ENCODE measurements around the gene CYBA.

CYBA gene

DNA sequence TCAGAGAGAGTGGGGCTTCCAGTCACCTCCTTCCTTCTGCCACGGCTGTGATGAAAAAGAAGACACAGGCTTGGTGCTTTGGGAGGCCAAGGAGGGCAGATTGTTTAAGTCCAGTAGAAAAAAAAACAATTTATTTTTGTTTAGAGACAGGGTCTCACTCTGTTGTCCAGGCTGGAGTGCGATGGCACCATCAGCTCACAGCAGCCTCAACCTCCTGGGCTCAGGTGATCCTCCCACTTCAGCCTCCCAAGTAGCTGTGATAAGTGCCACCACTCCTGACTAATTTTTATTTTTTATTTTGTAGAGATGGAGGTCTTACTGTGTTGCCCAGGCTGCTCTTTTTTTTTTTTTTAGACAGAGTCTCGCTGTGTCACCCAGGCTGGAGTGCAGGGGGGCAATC, 14.7 kb upstream of the CYBA start:
- TF ChIP-seq, protein P1, sequence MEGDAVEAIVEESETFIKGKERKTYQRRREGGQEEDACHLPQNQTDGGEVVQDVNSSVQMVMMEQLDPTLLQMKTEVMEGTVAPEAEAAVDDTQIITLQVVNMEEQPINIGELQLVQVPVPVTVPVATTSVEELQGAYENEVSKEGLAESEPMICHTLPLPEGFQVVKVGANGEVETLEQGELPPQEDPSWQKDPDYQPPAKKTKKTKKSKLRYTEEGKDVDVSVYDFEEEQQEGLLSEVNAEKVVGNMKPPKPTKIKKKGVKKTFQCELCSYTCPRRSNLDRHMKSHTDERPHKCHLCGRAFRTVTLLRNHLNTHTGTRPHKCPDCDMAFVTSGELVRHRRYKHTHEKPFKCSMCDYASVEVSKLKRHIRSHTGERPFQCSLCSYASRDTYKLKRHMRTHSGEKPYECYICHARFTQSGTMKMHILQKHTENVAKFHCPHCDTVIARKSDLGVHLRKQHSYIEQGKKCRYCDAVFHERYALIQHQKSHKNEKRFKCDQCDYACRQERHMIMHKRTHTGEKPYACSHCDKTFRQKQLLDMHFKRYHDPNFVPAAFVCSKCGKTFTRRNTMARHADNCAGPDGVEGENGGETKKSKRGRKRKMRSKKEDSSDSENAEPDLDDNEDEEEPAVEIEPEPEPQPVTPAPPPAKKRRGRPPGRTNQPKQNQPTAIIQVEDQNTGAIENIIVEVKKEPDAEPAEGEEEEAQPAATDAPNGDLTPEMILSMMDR (IDR thresholded peaks at IDR 0.05; ENCODE audit: low read length) = no peak
- TF ChIP-seq EZH2 (optimal IDR thresholded peaks at IDR 0.05; ENCODE audit: low read depth, low read length) (no peak), EZH2phosphoT487 (IDR thresholded peaks at IDR 0.05; ENCODE audit: low read length) (no peak)

DNA sequence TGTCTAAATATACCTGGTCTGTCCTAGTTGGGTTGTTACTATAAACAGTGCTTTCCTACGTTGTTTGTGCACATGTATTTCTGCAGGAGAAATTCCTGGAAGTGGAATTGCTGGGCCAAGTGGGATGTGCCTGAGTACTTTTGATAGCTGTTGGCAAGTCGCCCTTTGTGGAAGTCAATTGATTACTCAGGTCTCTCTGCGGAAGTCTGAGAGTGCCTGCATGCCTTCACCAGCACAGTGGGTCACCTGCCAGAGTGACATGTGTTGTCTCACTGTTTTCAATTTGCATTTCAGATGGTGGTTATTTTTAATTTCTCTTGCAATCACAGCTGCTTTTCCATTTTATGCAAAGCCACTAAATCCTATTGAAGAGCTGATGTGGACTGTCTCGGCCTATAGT, 14.3 kb upstream of the CYBA start:
- Histone ChIP-seq H2AFZ (ENCODE audit: low read length) (no peak overlapping the region), H3K9ac (ENCODE audit: low read length) (no peak overlapping the region), H3K9me2 (replicated peaks; ENCODE audit: insufficient read depth, low read length) (no peaks in the 10 kb centered on the region), H3K36me3 (replicated peaks; ENCODE audit: insufficient read depth, low read length) (no peaks in the 10 kb centered on the region), H3F3A (ENCODE audit: insufficient read depth, low read length) (no peaks in the 10 kb centered on the region), H3K27me3 (replicated peaks; ENCODE audit: insufficient read depth, low read length) (no peaks in the 10 kb centered on the region), H3K79me2 (ENCODE audit: low read length) (peaks cover 10% of the 10 kb centered on the region), H3K27ac (ENCODE audit: low read length) (no peak overlapping the region), H4K20me1 (ENCODE audit: insufficient read depth, low read length) (no peaks in the 10 kb centered on the region), H3K4me2 (ENCODE audit: low read depth, low read length) (no peak overlapping the region), H3K9me3 (replicated peaks; ENCODE audit: insufficient read depth, low read length) (no peaks in the 10 kb centered on the region), H3K4me1 (ENCODE audit: low read length) (no peaks in the 10 kb centered on the region), H3K4me3 (ENCODE audit: low read length) (no peak overlapping the region)
- no peak for DNase-seq
- TF ChIP-seq EZH2 (optimal IDR thresholded peaks at IDR 0.05; ENCODE audit: low read depth, low read length) (no peak), EZH2phosphoT487 (IDR thresholded peaks at IDR 0.05; ENCODE audit: low read length) (no peak)
- TF ChIP-seq, protein P1 (IDR thresholded peaks at IDR 0.05; ENCODE audit: low read length) = no peak

More for the DNA sequence above, 14.7 kb upstream of the CYBA start:
- no peak for DNase-seq
- no peaks in the 10 kb centered on the region for H3K4me1 ChIP-seq (ENCODE audit: low read length)
- no peak overlapping the region for H3K4me3 ChIP-seq (ENCODE audit: low read length)
- H3K27ac ChIP-seq (ENCODE audit: low read length) = no peak overlapping the region
- no peaks in the 10 kb centered on the region for H3K9me3 ChIP-seq (replicated peaks; ENCODE audit: insufficient read depth, low read length)
- H3F3A ChIP-seq (ENCODE audit: insufficient read depth, low read length) = no peaks in the 10 kb centered on the region
- no peak overlapping the region for H3K9ac ChIP-seq (ENCODE audit: low read length)
- no peaks in the 10 kb centered on the region for H4K20me1 ChIP-seq (ENCODE audit: insufficient read depth, low read length)
- no peak overlapping the region for H3K4me2 ChIP-seq (ENCODE audit: low read depth, low read length)
- H3K27me3 ChIP-seq (replicated peaks; ENCODE audit: insufficient read depth, low read length) = no peaks in the 10 kb centered on the region
- no peaks in the 10 kb centered on the region for H3K36me3 ChIP-seq (replicated peaks; ENCODE audit: insufficient read depth, low read length)
- H3K79me2 ChIP-seq (ENCODE audit: low read length) = peaks cover 10% of the 10 kb centered on the region
- no peaks in the 10 kb centered on the region for H3K9me2 ChIP-seq (replicated peaks; ENCODE audit: insufficient read depth, low read length)
- no peak overlapping the region for H2AFZ ChIP-seq (ENCODE audit: low read length)

DNA sequence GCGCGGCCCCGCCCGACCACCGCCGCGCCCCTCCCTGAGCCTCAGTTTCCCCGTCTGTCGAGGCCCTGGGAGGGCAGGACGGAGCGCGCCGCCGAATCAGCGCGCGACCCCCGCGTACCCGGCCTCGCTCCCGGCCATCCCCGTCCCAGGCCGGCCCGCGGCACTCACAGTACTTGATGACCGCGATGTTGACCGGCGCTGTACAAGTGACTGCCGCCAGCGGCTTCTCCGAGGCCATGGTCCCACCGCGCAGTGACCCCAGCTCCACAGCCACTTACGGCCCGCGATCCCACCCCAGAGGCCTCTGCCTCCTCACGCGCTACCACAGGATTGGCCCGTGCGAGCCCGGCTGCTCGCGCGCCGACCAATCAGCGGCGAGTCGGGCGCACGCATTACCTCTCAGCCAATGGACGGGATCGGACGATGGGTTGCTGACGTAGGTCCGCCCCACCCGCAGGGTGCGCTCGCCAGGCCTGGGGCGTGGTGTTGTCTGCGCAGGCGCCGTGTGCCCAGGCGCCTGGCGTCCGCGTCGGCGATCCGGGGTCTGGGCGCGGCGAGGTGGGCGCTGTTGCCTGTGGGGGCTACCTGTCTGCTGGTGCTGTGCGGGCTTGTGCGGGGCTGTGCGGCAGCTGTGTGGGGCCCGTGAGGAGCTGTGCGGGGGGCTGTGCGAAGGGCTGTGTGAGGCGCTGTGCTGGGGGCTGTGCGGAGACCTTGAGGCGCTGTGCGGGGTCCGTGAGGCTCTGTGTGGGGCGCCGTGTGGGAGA, 12.2 kb upstream of the CYBA start, which contains the start of gene MVD:
TSS of gene MVD (minus strand) at position 249 of the 764 bp plus-strand sequence. CDS start at position 238, 11 bp downstream.
- Histone ChIP-seq H3K4me2 (ENCODE audit: low read depth, low read length) (peak within 1 kb of the TSS; percentile 63), H4K20me1 (ENCODE audit: insufficient read depth, low read length) (no peaks in the 10 kb centered on the region), H3K27ac (ENCODE audit: low read length) (peak within 1 kb of the TSS; percentile 25; the same call in 1 of the 2 replicates), H3F3A (ENCODE audit: insufficient read depth, low read length) (no peaks in the 10 kb centered on the region), H3K9ac (ENCODE audit: low read length) (peak within 1 kb of the TSS; percentile 78), H2AFZ (ENCODE audit: low read length) (peak within 1 kb of the TSS; percentile 67; the same call in 1 of the 2 replicates), H3K27me3 (replicated peaks; ENCODE audit: insufficient read depth, low read length) (no peaks in the 10 kb centered on the region), H3K9me2 (replicated peaks; ENCODE audit: insufficient read depth, low read length) (no peaks in the 10 kb centered on the region), H3K79me2 (ENCODE audit: low read length) (peaks cover 13% of the 10 kb centered on the region), H3K9me3 (replicated peaks; ENCODE audit: insufficient read depth, low read length) (no peaks in the 10 kb centered on the region), H3K36me3 (replicated peaks; ENCODE audit: insufficient read depth, low read length) (no peaks in the 10 kb centered on the region), H3K4me3 (ENCODE audit: low read length) (peak within 1 kb of the TSS; percentile 75), H3K4me1 (ENCODE audit: low read length) (no peaks in the 10 kb centered on the region)
- TF ChIP-seq, protein P1 (IDR thresholded peaks at IDR 0.05; ENCODE audit: low read length) = peak; percentile 2; the same call in 1 of the 2 replicates
- no peak for TF ChIP-seq EZH2 (optimal IDR thresholded peaks at IDR 0.05; ENCODE audit: low read depth, low read length)
- no peak for TF ChIP-seq EZH2phosphoT487 (IDR thresholded peaks at IDR 0.05; ENCODE audit: low read length)
- DNase-seq = peak; percentile 91

Measured in MM.1S (cell line).